Keratinocyte (primary cell): ENCODE measurements around the gene CDA. TPM values are rescaled to one million over a fixed set of nuclear protein-coding genes. Genes with fewer than 3 reads are reported as not detected.

Experiments used
- DNase-seq: peaks from one replicate; pipeline ENCODE4 v3.0.0-alpha.2; 2011; ENCODE audit warnings: low read depth, missing footprints, low spot score
- FAIRE-seq: peaks from 2 replicates; lab custom pipeline; 2011; peaks lifted over from hg19 to GRCh38; lab: Jason Lieb, UNC
- H2AFZ ChIP-seq: 2 replicates; pipeline ENCODE4 v1.6.0; 2012; ENCODE audit warnings: low read length, control low read depth, inconsistent platforms; ENCODE audit not compliant: control insufficient read depth
- H3K27ac ChIP-seq: 2 replicates; pipeline ENCODE4 v1.5.1; 2011; ENCODE audit warnings: low read length; ENCODE audit not compliant: control insufficient read depth, insufficient read depth
- H3K27me3 ChIP-seq: 3 replicates; pipeline ENCODE4 v1.6.0; 2011; ENCODE audit warnings: low read length; ENCODE audit not compliant: control insufficient read depth, insufficient read depth; ENCODE audit errors: extremely low read depth
- H3K36me3 ChIP-seq, 2 experiments: 2 replicates in 1 of 2; 3 replicates in 1 of 2; pipeline ENCODE4 v1.5.1; 2011; ENCODE audit warnings: low read length in 2 of 2, mild to moderate bottlenecking in 1 of 2; ENCODE audit not compliant: control insufficient read depth in 2 of 2, insufficient read depth in 2 of 2; ENCODE audit errors: extremely low read depth in 1 of 2
- H3K4me1 ChIP-seq: 3 replicates; pipeline ENCODE4 v1.5.1; 2011; ENCODE audit warnings: low read length; ENCODE audit not compliant: control insufficient read depth, insufficient read depth; ENCODE audit errors: extremely low read depth
- H3K4me2 ChIP-seq: 3 replicates; pipeline ENCODE4 v1.6.0; 2011; ENCODE audit warnings: low read depth, low read length; ENCODE audit not compliant: control insufficient read depth, insufficient read depth; ENCODE audit errors: extremely low read depth
- H3K4me3 ChIP-seq, 3 experiments: fragments of 200-600 bp in 1 of 3; sonication (generic) in 1 of 3; 2 replicates in 2 of 3; 3 replicates in 1 of 3; pipeline ENCODE4 v1.5.1; 2011 to 2016; ENCODE audit warnings: low read length in 3 of 3, mild to moderate bottlenecking in 3 of 3, control low read depth in 2 of 3, inconsistent platforms in 1 of 3, low read depth in 1 of 3, mixed read lengths in 1 of 3, mixed run types in 1 of 3, moderate library complexity in 1 of 3; ENCODE audit not compliant: control insufficient read depth in 2 of 3, insufficient read depth in 2 of 3; ENCODE audit errors: extremely low read depth in 1 of 3
- H3K79me2 ChIP-seq: 2 replicates; pipeline ENCODE4 v1.6.0; 2012; ENCODE audit warnings: low read length; ENCODE audit not compliant: control insufficient read depth, insufficient read depth
- H3K9ac ChIP-seq: 3 replicates; pipeline ENCODE4 v1.6.0; 2011; ENCODE audit warnings: low read length; ENCODE audit not compliant: control insufficient read depth, insufficient read depth; ENCODE audit errors: extremely low read depth
- H3K9me1 ChIP-seq: 3 replicates; pipeline ENCODE4 v1.6.0; 2011; ENCODE audit warnings: low read length; ENCODE audit not compliant: control insufficient read depth, insufficient read depth; ENCODE audit errors: extremely low read depth
- H3K9me3 ChIP-seq: 2 replicates; pipeline ENCODE4 v1.5.1; 2012; ENCODE audit warnings: low read depth, low read length; ENCODE audit not compliant: control insufficient read depth
- H4K20me1 ChIP-seq: 3 replicates; pipeline ENCODE4 v1.6.0; 2011; ENCODE audit warnings: low read length; ENCODE audit not compliant: control insufficient read depth, insufficient read depth; ENCODE audit errors: extremely low read depth
- CTCF ChIP-seq, 3 experiments: IDR thresholded peaks in 1 of 3; conservative IDR thresholded peaks in 1 of 3; optimal IDR thresholded peaks in 1 of 3; 2 replicates in 2 of 3; 3 replicates in 1 of 3; pipeline versions ENCODE3 to v1.5.1; 2011; ENCODE audit warnings: low read length in 3 of 3, mild to moderate bottlenecking in 3 of 3, moderate library complexity in 2 of 3, control low read depth in 1 of 3, inconsistent platforms in 1 of 3; ENCODE audit not compliant: insufficient read depth in 2 of 3; ENCODE audit errors: extremely low read depth in 1 of 3
- EZH2 ChIP-seq: IDR thresholded peaks from one replicate; pipeline ENCODE4 v1.6.1; 2012; ENCODE audit warnings: inconsistent platforms, mild to moderate bottlenecking, low read length, moderate library complexity
- dilution Hi-C: fragments of 300-500 bp; cut with MboI; formaldehyde crosslinking; loops from one replicate; pipeline ENCODE4 v1.7.0; 2020; ENCODE audit warnings: low sequenced_read_pairs; ENCODE audit not compliant: extremely low pct_ligation_motif_present
- polyA plus RNA-seq, 5 experiments: library from polyadenylated mRNA; depleted of rRNA in 3 of 5; stranded (reverse) in 3 of 5; stranded (forward) in 1 of 5; unstranded in 1 of 5; fragments of >200 nt; gene quantifications; 1 replicate in 1 of 5; 2 replicates in 3 of 5; 3 replicates in 1 of 5; pipeline versions ENCODE4 v1.2.1 to v1.2.3, GENCODE V29; 2011 to 2012; ENCODE audit warnings: missing spikeins in 2 of 5, low read depth in 1 of 5, low replicate concordance in 1 of 5

The CDA gene
- polyA plus RNA-seq, 1 donor (not counting 4 experiments of a cell fraction or from before 2014, with no cell fraction given), result 44.9 TPM

- H3K9ac ChIP-seq, result no peak overlapping the region
- H3K4me3 ChIP-seq, result no peak overlapping the region
- H3K36me3 ChIP-seq, result peaks cover 52 to 73% of the 10 kb centered on the region in 2 experiments
- H4K20me1 ChIP-seq, result peaks cover 6% of the 10 kb centered on the region
- no peaks in the 10 kb centered on the region for H3K9me3 ChIP-seq
- no peaks in the 10 kb centered on the region for H3K27me3 ChIP-seq
- TF ChIP-seq CTCF (optimal IDR thresholded peaks at IDR 0.05 in 1 of 3, IDR thresholded peaks at IDR 0.05 in 1 of 3, conservative IDR thresholded peaks at IDR 0.05 in 1 of 3; ENCODE audit: extremely low read depth in 1 of 3, insufficient read depth in 2 of 3, low read length in 3 of 3), result peak in 1 of 3 experiments; percentile 8
- no peak for TF ChIP-seq EZH2
- H3K4me2 ChIP-seq, result no peak overlapping the region
- H3K4me1 ChIP-seq, result no peaks in the 10 kb centered on the region
- FAIRE-seq (no peak), DNase-seq (no peak)
- H3K9me1 ChIP-seq, result no peaks in the 10 kb centered on the region
- H2AFZ ChIP-seq, result no peak overlapping the region
- H3K27ac ChIP-seq, result no peak overlapping the region
- H3K79me2 ChIP-seq, result peaks cover 40% of the 10 kb centered on the region
- dilution Hi-C loops, result no loop called here
Observed at GRCh38 chr1:20654104-20654690, 65.3 kb downstream of the CDA start.

GRCh38 chr1:20657024-20657423 is 68.1 kb downstream of the CDA start:
- Histone ChIP-seq H3K79me2 (peaks cover 61% of the 10 kb centered on the region), H3K4me1 (peaks cover 14% of the 10 kb centered on the region), H2AFZ (no peak overlapping the region), H3K36me3 (peaks cover 38 to 57% of the 10 kb centered on the region in 2 experiments), H3K9me1 (no peaks in the 10 kb centered on the region), H3K4me3 (no peak overlapping the region), H3K4me2 (no peak overlapping the region), H3K9me3 (no peaks in the 10 kb centered on the region), H4K20me1 (peaks cover 6% of the 10 kb centered on the region), H3K27ac (no peak overlapping the region), H3K9ac (no peak overlapping the region), H3K27me3 (no peaks in the 10 kb centered on the region)
- FAIRE-seq, result no peak
- dilution Hi-C loops, result no loop called here
- no peak for DNase-seq
- TF ChIP-seq EZH2, result no peak
- no peak for TF ChIP-seq CTCF (optimal IDR thresholded peaks at IDR 0.05 in 1 of 3, IDR thresholded peaks at IDR 0.05 in 1 of 3, conservative IDR thresholded peaks at IDR 0.05 in 1 of 3; ENCODE audit: extremely low read depth in 1 of 3, insufficient read depth in 2 of 3, low read length in 3 of 3)
